HuH-7.5 (cell line): Measurements from ENCODE around the gene MPG.
A peak's percentile ranks its signal among the peaks of the same experiment; 100 is the strongest.
"Not testable (repeated sequence)": the region's sequence is repeated elsewhere in the genome, so short reads cannot be mapped to it uniquely, and the experiment has no call there.

Experiments
- DNase-seq: peaks from one replicate; pipeline ENCODE4 v3.0.0; 2011; ENCODE audit warnings: low spot score

The MPG gene

GRCh38 chr16:112153-112840, 34.3 kb downstream of the MPG start:
- no peak for DNase-seq

DNA sequence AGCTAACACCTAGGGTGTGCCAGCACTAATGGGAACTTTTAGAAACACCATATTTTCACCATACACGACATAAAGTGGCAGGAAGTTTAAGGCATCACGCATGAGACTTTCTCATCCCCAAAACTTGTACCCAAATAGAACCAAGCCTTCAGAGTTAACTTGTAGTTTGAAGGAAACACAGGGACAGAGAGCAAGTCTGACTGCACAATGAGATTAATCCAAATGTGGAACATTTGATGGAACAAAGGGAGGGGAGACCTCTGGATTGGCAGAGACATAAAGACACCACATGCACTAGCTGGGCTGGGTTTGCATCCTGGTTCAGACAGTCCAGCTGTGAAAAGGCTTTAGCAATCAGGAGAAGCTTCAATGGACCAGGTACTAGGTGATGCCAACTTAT, 36.3 kb downstream of the MPG start:
- DNase-seq, result no peak

GRCh38 chr16:116015-116414, 38.0 kb downstream of the MPG start:
- DNase-seq, result no peak

- DNase-seq, result peak; percentile 52
Measured at GRCh38 chr16:117379-118365, 39.6 kb downstream of the MPG start.

DNA sequence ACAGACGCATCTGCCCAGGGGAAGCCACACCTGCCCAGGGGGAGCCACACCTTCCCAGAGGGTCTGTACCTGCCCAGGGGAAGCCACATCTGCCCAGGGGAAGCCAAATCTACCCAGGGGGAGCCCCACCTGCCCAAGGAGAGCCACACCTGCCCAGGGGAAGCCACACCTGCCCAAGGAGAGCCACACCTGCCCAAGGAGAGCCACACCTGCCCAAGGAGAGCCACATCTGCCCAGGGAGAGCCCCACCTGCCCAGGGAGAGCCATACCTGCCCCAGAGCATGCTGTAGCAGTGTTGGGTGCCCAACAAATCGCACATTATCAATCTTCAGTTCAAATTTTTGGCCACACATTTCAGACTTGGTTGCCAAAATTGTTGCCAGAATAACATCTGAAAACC, 40.8 kb downstream of the MPG start:
- DNase-seq, result no peak

DNA sequence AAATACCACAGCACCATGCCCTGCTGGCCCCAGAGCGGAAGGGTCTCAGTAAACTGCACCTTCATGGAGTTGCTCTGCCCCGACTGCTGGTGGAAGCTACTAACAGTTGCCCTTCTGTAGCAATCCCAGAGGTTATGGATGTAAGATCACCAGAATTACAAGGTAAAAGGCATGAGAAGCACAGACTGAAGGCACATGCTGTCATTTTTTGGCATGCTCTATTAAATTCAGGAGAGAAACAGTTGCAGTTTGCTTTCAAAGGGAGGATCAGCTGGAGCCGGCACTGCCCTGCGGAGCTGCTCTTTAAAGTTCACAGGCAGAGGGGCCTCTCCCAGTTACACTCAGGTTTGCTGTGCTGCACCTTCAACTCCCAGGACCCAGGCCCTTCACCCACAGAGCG, 41.3 kb downstream of the MPG start:
- no peak for DNase-seq

DNA sequence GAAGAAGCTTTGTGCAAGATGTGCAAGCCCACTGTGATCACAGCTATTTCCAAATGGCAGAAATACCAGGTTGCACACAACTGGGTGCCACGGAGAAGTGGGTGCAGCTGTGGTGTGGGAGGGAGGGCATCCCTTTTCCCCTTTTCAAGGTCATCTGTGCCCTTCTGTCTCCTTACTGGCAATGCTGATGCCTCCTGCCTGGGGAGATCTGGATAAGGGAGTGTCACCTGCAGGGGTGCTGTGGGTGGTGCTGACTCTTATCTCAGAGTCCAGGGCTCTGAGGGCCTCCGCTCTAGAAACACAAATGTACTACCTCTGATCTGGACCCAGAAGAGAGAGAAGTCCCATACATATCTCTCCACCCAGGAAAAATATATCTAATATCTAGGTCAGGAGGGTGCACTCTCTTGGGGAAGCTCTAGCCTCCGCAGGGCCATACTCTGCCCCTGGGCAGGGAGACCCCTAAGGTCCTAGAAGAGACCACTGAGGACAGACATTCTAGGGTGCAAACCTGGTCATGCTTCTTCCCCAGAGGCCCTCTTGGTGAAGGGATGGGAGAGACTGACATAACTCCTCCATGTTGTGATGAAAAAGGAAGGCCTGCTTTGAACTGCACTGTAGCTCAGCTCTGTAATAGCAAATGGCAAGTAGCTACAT, 41.9 kb downstream of the MPG start:
- no peak for DNase-seq

DNA sequence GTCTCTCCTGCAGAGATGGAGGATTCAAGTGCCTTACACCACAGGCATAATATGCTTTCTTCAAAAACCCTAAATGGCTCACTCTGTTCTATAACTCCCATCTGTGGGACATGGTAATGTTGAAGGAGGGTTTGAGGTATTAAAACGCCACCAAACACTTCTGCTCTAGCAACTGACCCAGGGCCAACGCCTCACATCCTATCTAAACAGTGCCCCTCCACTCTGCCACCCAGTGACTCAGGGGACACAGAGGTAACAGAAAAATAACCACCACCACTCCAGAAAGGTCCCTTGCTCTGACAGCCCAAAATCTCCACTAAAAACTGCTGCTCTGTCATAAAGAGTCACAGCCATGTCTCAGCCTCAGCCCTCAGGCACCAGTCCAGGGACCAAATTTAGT, 42.7 kb downstream of the MPG start:
- DNase-seq, result no peak

GRCh38 chr16:122361-122760, 44.3 kb downstream of the MPG start:
- no peak for DNase-seq

- DNase-seq, result not testable (repeated sequence)
Measured at GRCh38 chr16:123558-124350, 45.7 kb downstream of the MPG start.

- DNase-seq, result no peak
Measured at GRCh38 chr16:125011-125410, 47.0 kb downstream of the MPG start.

GRCh38 chr16:129075-129474, 51.0 kb downstream of the MPG start:
- no peak for DNase-seq

- no peak for DNase-seq
Measured at GRCh38 chr16:130533-131173, 52.6 kb downstream of the MPG start.

DNA sequence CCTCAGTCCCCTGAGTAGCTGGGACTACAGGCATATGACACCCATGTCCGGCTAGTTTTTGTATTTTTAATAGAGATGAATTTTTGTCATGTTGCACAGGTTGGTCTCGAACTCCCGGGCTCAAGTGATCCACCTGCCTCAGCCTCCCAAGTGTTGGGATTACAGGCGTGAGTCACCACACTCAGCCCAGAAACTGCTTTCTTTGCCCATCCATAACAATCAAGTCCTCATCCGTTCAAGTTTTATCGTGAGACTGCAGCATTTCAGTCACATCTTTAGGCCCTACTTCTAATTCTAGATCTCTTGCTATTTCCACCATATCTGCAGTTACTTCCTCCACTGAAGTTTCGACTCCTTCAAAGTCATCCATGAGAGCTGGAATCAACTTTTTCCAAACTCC, 54.1 kb downstream of the MPG start:
- DNase-seq, result no peak

DNA sequence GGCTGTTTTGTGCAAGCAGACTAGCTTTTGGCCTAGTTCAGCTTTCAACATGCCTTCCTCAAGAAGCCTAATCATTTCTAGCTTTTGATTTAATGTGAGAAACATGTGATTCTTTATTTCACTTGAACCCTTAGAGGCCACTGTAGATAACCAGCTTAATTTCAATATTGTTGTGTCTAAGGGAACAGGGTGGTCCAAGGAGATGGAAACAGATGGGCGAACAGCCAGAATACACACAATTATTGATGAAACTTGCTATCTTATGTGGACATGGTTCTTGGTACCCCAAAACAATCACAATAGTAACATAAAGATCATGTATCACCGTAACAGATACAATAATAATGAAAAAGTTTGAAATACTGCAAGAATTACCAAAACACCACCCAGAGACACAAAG, 55.7 kb downstream of the MPG start:
- DNase-seq, result no peak
